Measurements from ENCODE around the gene RTKN2. TPM values are rescaled to one million over a fixed set of nuclear protein-coding genes. Genes with fewer than 3 reads are reported as not detected.

The RTKN2 gene
- total and polyA plus RNA-seq, 3 donors from 2014 or later = 6.3 to 9.1 (median 7.5) TPM

DNA sequence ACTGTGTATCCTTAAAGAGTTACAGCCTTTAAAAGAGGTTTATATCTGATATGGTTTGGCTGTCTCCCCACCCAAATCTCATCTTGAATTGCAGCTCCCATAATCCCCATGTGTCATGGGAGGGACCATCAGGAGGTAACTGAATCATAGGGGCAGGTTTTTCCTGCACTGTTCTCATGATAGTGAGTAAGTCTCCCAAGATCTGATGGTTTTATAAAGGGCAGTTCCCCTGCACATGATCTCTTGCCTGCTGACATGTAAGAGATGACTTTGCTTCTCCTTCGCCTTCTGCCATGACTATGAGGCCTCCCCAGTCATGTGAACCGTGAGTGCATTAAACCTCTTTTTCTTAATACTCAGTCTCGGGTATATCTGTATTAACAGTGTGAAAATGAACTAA lies 9.7 kb downstream of the RTKN2 start:
- H3K27me3 ChIP-seq = no peaks in the 10 kb centered on the region
- H3K27ac ChIP-seq = no peak overlapping the region
- intact Hi-C loops (cut with DNase I; ENCODE audit: low total_unique reads) = no loop called here
- H3K4me1 ChIP-seq = no peaks in the 10 kb centered on the region
- TF ChIP-seq, protein P1, sequence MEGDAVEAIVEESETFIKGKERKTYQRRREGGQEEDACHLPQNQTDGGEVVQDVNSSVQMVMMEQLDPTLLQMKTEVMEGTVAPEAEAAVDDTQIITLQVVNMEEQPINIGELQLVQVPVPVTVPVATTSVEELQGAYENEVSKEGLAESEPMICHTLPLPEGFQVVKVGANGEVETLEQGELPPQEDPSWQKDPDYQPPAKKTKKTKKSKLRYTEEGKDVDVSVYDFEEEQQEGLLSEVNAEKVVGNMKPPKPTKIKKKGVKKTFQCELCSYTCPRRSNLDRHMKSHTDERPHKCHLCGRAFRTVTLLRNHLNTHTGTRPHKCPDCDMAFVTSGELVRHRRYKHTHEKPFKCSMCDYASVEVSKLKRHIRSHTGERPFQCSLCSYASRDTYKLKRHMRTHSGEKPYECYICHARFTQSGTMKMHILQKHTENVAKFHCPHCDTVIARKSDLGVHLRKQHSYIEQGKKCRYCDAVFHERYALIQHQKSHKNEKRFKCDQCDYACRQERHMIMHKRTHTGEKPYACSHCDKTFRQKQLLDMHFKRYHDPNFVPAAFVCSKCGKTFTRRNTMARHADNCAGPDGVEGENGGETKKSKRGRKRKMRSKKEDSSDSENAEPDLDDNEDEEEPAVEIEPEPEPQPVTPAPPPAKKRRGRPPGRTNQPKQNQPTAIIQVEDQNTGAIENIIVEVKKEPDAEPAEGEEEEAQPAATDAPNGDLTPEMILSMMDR (IDR thresholded peaks at IDR 0.05) = no peak
- no peak for TF ChIP-seq POLR2A (IDR thresholded peaks at IDR 0.05)
- no peaks in the 10 kb centered on the region for H3K9me3 ChIP-seq
- no peak overlapping the region for H3K4me3 ChIP-seq
- WGBS, 2 donors = 96 to 98% methylated on average over 3 of the region's 3 CpGs
- no peak for DNase-seq
- H3K36me3 ChIP-seq (ENCODE audit: low read depth, missing control alignments) = no peaks in the 10 kb centered on the region

DNA sequence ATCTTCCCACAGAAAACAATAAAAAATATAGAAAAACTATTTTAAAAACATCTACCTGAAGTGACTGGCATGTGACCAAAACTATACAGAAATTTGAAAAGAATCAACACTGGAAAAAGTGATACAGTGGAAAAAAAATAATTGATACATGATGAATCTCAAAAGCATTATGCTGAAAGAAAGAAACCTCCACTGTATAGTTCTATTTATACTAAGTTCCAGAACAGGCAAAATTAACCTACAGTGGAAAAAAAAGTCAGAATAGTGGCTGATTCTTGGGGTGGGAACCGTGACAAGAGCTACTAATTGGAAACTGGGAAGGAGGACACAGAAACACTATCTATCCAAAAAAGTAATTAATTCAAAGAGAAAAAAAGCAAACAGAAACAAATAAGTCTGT lies 14.9 kb downstream of the RTKN2 start:
- DNase-seq = no peak
- no peaks in the 10 kb centered on the region for H3K27me3 ChIP-seq
- 46 to 61% methylated on average over 1 of the region's 1 CpG for WGBS, 2 donors
- no peaks in the 10 kb centered on the region for H3K4me1 ChIP-seq
- H3K4me3 ChIP-seq = no peak overlapping the region
- H3K9me3 ChIP-seq = no peaks in the 10 kb centered on the region
- TF ChIP-seq, protein P1 (IDR thresholded peaks at IDR 0.05) = no peak
- no peak for TF ChIP-seq POLR2A (IDR thresholded peaks at IDR 0.05)
- intact Hi-C loops (cut with DNase I; ENCODE audit: low total_unique reads) = no loop called here
- H3K27ac ChIP-seq = no peak overlapping the region
- H3K36me3 ChIP-seq (ENCODE audit: low read depth, missing control alignments) = no peaks in the 10 kb centered on the region

DNA sequence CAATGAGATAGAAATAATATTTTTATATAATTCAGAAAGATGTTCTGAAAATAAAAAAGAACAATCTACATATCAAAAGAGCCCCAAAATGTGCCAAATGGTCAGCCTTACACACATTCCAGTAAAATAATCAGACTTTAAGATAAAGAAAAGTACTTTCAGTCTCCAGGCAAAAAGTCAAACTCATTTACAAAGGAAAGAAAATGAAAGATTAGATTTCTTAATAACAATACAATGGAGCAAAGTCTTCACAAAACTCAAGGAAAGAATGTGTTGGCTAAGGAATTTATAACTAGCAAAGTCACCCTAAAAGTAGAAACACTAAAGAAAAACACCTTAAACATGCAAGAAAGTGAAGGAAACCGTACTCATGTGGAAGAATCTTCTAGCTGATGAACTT lies 16.6 kb downstream of the RTKN2 start:
- no peak overlapping the region for H3K27ac ChIP-seq
- no peaks in the 10 kb centered on the region for H3K9me3 ChIP-seq
- no peaks in the 10 kb centered on the region for H3K27me3 ChIP-seq
- DNase-seq = no peak
- 37 to 67% methylated on average over 1 of the region's 1 CpG for WGBS, 2 donors
- TF ChIP-seq, protein P1 (IDR thresholded peaks at IDR 0.05) = no peak
- TF ChIP-seq POLR2A (IDR thresholded peaks at IDR 0.05) = no peak
- intact Hi-C loops (cut with DNase I; ENCODE audit: low total_unique reads) = no loop called here
- no peaks in the 10 kb centered on the region for H3K36me3 ChIP-seq (ENCODE audit: low read depth, missing control alignments)
- H3K4me3 ChIP-seq = no peak overlapping the region
- no peaks in the 10 kb centered on the region for H3K4me1 ChIP-seq

DNA sequence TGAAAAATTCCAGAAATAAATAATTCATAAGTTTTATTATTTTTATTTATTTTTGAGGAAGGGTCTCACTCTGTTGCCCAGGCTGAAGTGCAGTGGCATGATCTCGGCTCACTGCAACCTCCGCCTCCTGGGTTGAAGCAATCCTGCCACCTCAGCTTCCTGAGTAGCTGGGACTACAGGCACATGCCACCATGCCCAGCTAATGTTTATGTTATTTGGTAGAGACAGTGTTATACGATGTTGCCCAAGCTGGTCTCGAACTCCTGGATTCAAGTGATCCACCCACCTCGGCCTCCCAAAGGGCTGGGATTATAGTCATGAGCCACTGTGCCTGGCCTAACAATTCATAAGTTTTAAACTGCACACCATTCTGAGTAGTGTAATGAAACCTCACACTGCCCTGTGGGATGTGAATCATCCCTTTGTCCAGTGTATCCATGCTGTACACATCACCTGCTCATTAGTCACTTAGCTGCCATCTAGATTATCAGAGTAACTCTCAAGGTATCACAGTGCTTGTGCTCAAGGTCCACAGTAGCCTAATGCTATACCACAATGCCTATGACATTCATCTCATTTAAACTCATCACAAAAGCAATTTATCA lies 17.9 kb downstream of the RTKN2 start:
- DNase-seq = no peak
- TF ChIP-seq, protein P1 (IDR thresholded peaks at IDR 0.05) = no peak
- no peak for TF ChIP-seq POLR2A (IDR thresholded peaks at IDR 0.05)
- WGBS, 2 donors = 95 to 98% methylated on average over 5 of the region's 5 CpGs
- Histone ChIP-seq H3K4me3 (no peak overlapping the region), H3K9me3 (no peaks in the 10 kb centered on the region), H3K27me3 (no peaks in the 10 kb centered on the region), H3K36me3 (ENCODE audit: low read depth, missing control alignments) (no peaks in the 10 kb centered on the region), H3K4me1 (no peaks in the 10 kb centered on the region), H3K27ac (no peak overlapping the region)
- intact Hi-C loops (cut with DNase I; ENCODE audit: low total_unique reads) = no loop called here

DNA sequence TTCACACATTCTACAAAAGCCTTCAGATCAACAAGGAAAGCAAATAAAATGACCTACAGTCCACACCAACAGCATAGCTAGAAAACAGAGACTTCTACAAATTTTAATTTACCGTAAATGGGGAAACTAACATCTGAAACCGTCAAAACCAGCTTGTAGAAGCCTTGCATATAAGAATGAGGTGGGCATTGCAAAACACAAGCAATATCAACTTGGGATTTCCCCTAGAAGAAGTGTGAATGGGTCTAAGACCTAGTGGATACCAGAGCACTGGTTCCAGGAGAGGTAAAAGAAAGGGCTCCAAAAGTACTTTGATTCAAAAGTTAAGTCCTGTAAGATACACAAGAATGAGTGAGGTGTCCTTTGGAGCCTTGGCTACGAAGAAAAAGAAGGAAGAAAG lies 18.7 kb downstream of the RTKN2 start:
- 94% methylated on average over 3 of the region's 3 CpGs for WGBS, 2 donors
- H3K4me1 ChIP-seq = no peaks in the 10 kb centered on the region
- TF ChIP-seq, protein P1 (IDR thresholded peaks at IDR 0.05) = no peak
- TF ChIP-seq POLR2A (IDR thresholded peaks at IDR 0.05) = no peak
- intact Hi-C loops (cut with DNase I; ENCODE audit: low total_unique reads) = loop anchor here (10.0 kb wide), 1 partner anchor 355 kb away; no protein-coding TSS in a partner anchor
- H3K27ac ChIP-seq = no peak overlapping the region
- no peak overlapping the region for H3K4me3 ChIP-seq
- no peaks in the 10 kb centered on the region for H3K36me3 ChIP-seq (ENCODE audit: low read depth, missing control alignments)
- H3K9me3 ChIP-seq = no peaks in the 10 kb centered on the region
- no peak for DNase-seq
- no peaks in the 10 kb centered on the region for H3K27me3 ChIP-seq
